ENCODE data around the gene APOBEC3B.
"Not testable (repeated sequence)": the region's sequence is repeated elsewhere in the genome, so short reads cannot be mapped to it uniquely, and the experiment has no call there.

APOBEC3B gene

GRCh38 chr22:38997518-38997917, 15.4 kb downstream of the APOBEC3B start:
- DNase-seq (ENCODE audit: low read depth in 2 of 2): no peak

- peak; percentile 35 to 42 for DNase-seq (ENCODE audit: low read depth in 2 of 2)
Observed at GRCh38 chr22:39003165-39003638, 21.1 kb downstream of the APOBEC3B start.

- no peak for DNase-seq (ENCODE audit: low read depth in 2 of 2)
Observed at GRCh38 chr22:39007177-39007576, 25.0 kb downstream of the APOBEC3B start.

GRCh38 chr22:39008271-39008850, 26.2 kb downstream of the APOBEC3B start:
- not testable (repeated sequence) for DNase-seq (ENCODE audit: low read depth in 2 of 2)

- no peak for DNase-seq (ENCODE audit: low read depth in 2 of 2)
Observed at GRCh38 chr22:39010946-39011345, 28.8 kb downstream of the APOBEC3B start.

- DNase-seq (ENCODE audit: low read depth in 2 of 2): no peak
Observed at GRCh38 chr22:39012533-39013511, 30.7 kb downstream of the APOBEC3B start.

GRCh38 chr22:39013561-39013941, 31.4 kb downstream of the APOBEC3B start:
- not testable (repeated sequence) for DNase-seq (ENCODE audit: low read depth in 2 of 2)

GRCh38 chr22:39013942-39014722, 32.0 kb downstream of the APOBEC3B start, which contains the start of gene APOBEC3C:
Gene APOBEC3C (plus strand): TSS chr22:39014257. CDS start chr22:39014363, 106 bp downstream.
- peak; percentile 39 to 49 for DNase-seq (ENCODE audit: low read depth in 2 of 2)

GRCh38 chr22:39014723-39015121, 32.6 kb downstream of the APOBEC3B start:
- not testable (repeated sequence) for DNase-seq (ENCODE audit: low read depth in 2 of 2)

- no peak for DNase-seq (ENCODE audit: low read depth in 2 of 2)
Observed at GRCh38 chr22:39016592-39016991, 34.4 kb downstream of the APOBEC3B start.

GRCh38 chr22:39017596-39018365, 35.6 kb downstream of the APOBEC3B start:
- DNase-seq (ENCODE audit: low read depth in 2 of 2): no peak

- not testable (repeated sequence) for DNase-seq (ENCODE audit: low read depth in 2 of 2)
Observed at GRCh38 chr22:39020021-39020651, 38.0 kb downstream of the APOBEC3B start.

GRCh38 chr22:39021552-39022250, 39.6 kb downstream of the APOBEC3B start:
- no peak for DNase-seq (ENCODE audit: low read depth in 2 of 2)

GRCh38 chr22:39024519-39025308, 42.6 kb downstream of the APOBEC3B start:
- DNase-seq (ENCODE audit: low read depth in 2 of 2): no peak

- no peak for DNase-seq (ENCODE audit: low read depth in 2 of 2)
Observed at GRCh38 chr22:39026509-39027150, 44.5 kb downstream of the APOBEC3B start.

- no peak for DNase-seq (ENCODE audit: low read depth in 2 of 2)
Observed at GRCh38 chr22:39027717-39028116, 45.6 kb downstream of the APOBEC3B start.

- no peak for DNase-seq (ENCODE audit: low read depth in 2 of 2)
Observed at GRCh38 chr22:39028281-39028680, 46.1 kb downstream of the APOBEC3B start.

GRCh38 chr22:39029227-39029626, 47.1 kb downstream of the APOBEC3B start:
- DNase-seq (ENCODE audit: low read depth in 2 of 2): no peak

GRCh38 chr22:39030705-39031104, 48.6 kb downstream of the APOBEC3B start:
- DNase-seq (ENCODE audit: low read depth in 2 of 2): no peak

Data from stimulated activated CD4-positive, alpha-beta T cell treated with anti-CD3 and anti-CD28 coated beads, Interleukin-1b, Interleukin-23, amount 100 ng/mL, for 1 hour (primary cell).